ENCODE measurements around the gene SLC8B1. TPM values are rescaled to one million over a fixed set of nuclear protein-coding genes. Genes with fewer than 3 reads are reported as not detected.

SLC8B1 gene
- total and polyA plus RNA-seq, 9 of the 15 experiments (the other 6 are each of a cell fraction or from before 2014, with no cell fraction given), result 0.86 to 34.1 (median 18.5) TPM

GRCh38 chr12:113329022-113329790, 5.7 kb downstream of the SLC8B1 start:
- Histone ChIP-seq H3K27me3 (ENCODE audit: control insufficient read depth in 2 of 2, insufficient read depth in 2 of 2, low read length in 2 of 2) (no peaks in the 10 kb centered on the region), H2AFZ (ENCODE audit: low read depth, low read length) (no peak overlapping the region), H3K9me3 (replicated peaks; ENCODE audit: control insufficient read depth, insufficient read depth, low read depth, low read length) (no peaks in the 10 kb centered on the region), H3K36me3 (ENCODE audit: control insufficient read depth, insufficient read depth, low read length) (peaks cover 58% of the 10 kb centered on the region; the same call in 2 of the 3 replicates), H3K4me3 (no peak overlapping the region), H3K79me2 (ENCODE audit: control insufficient read depth, insufficient read depth, low read length) (peaks cover 12% of the 10 kb centered on the region), H3K4me2 (ENCODE audit: insufficient read depth, low read length) (no peak overlapping the region), H3K4me1 (replicated peaks in 1 of 2; ENCODE audit: control insufficient read depth in 2 of 2, insufficient read depth in 2 of 2, low read length in 2 of 2) (peaks cover 11 to 12% of the 10 kb centered on the region in 2 experiments; a peak in 3 of 5 replicates), H4K20me1 (replicated peaks; ENCODE audit: control insufficient read depth, insufficient read depth, low read length) (no peaks in the 10 kb centered on the region), H3K27ac (ENCODE audit: extremely low read depth, low read depth, low read length) (no peak overlapping the region), H3K9me1 (ENCODE audit: control insufficient read depth, insufficient read depth, low read length) (no peaks in the 10 kb centered on the region), H3K9ac (ENCODE audit: insufficient read depth in 1 of 2, low read depth in 2 of 2, low read length in 2 of 2) (no peak overlapping the region)
- in situ Hi-C loops (cut with MboI), result no loop called here
- no peak for DNase-seq (ENCODE audit: extremely low read depth in 1 of 4, low spot score in 3 of 4)
- intact Hi-C loops (cut with micrococcal nuclease), result loop anchor here (5.0 kb wide), 1 partner anchor 98 kb away; no protein-coding TSS in a partner anchor
- 65% methylated on average over 9 of the region's 9 CpGs for WGBS (ENCODE audit: insufficient coverage, low coverage, missing lambda C conversion rate)
- BruUV-seq (replicated peaks), result no TSS peak
- TF ChIP-seq MTF1 (CRISPR knock-in tag; IDR thresholded peaks at IDR 0.05; ENCODE audit: borderline replicate concordance), result no peak
- no peak for TF ChIP-seq PPARD (CRISPR knock-in tag; IDR thresholded peaks at IDR 0.05)
- TF ChIP-seq RBM25 (IDR thresholded peaks at IDR 0.05; ENCODE audit: low read depth, low read length, severe bottlenecking), result peak; percentile 60
- no peak for TF ChIP-seq ZNF232 (CRISPR knock-in tag; IDR thresholded peaks at IDR 0.05)
- TF ChIP-seq TCFL5 (CRISPR knock-in tag; conservative IDR thresholded peaks at IDR 0.05), result no peak
- TF ChIP-seq NFE2 (IDR thresholded peaks at IDR 0.05; ENCODE audit: low read depth), result peak; percentile 35
- peak; percentile 12 to 32; a peak in 1 of 4 replicates for TF ChIP-seq KDM1A (IDR thresholded peaks at IDR 0.05)
- TF ChIP-seq BCOR (IDR thresholded peaks at IDR 0.05), result peak; percentile 28; the same call in 1 of the 2 replicates
- no peak for TF ChIP-seq POLR2B (IDR thresholded peaks at IDR 0.05; ENCODE audit: low read depth, partially characterized antibody)
- peak; percentile 58; the same call in 1 of the 2 replicates for TF ChIP-seq ADNP (tag; IDR thresholded peaks at IDR 0.05)
- no peak for ATAC-seq
- FAIRE-seq, result no peak
- ChIA-PET POLR2A (interaction anchor here (0.8 to 1.1 kb wide), 2 partner anchors 15 to 17 kb away, joined by 3 read pairs; no protein-coding TSS in a partner anchor), CTCF (ENCODE audit: low intra/inter-chr PET ratio) (no interaction called here)

Data from K562 (cell line).